ENCODE results near the gene HSP90B1. TPM values are rescaled to one million over a fixed set of nuclear protein-coding genes. Genes with fewer than 3 reads are reported as not detected.

HSP90B1 gene
- total and polyA plus RNA-seq, 7 donors: 50.5 to 528 (median 217) TPM

DNA sequence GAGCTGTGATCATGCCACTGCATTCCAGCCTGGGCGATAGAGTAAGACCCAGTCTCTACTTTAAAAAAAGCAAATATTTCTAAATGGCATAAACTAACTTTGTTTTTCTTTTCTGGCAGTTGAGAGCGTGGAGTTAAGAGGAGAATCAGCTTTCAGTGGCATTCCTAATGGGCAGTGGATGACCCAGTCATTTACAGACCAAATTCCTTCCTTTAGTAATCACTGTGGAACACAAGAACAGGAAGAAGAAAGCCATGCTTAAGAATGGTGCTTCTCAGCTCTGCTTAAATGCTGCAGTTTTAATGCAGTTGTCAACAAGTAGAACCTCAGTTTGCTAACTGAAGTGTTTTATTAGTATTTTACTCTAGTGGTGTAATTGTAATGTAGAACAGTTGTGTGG is 56.6 kb downstream of the HSP90B1 start:
- H3K4me1 ChIP-seq: no peaks in the 10 kb centered on the region
- no peak for DNase-seq
- H3K9me3 ChIP-seq: no peaks in the 10 kb centered on the region
- WGBS, 2 donors: 73 to 94% methylated on average over 2 of the region's 2 CpGs
- H3K4me3 ChIP-seq: no peak overlapping the region
- peaks cover 3 to 81% (median 44%) of the 10 kb centered on the region in 4 donors for H3K36me3 ChIP-seq
- intact Hi-C loops (cut with DNase I): no loop called here
- peak overlapping the region in 1 of 4 donors; percentile 0 for H3K27ac ChIP-seq
- TF ChIP-seq POLR2A (IDR thresholded peaks at IDR 0.05) (no peak), CTCF (IDR thresholded peaks at IDR 0.05) (no peak), POLR2AphosphoS5 (IDR thresholded peaks at IDR 0.05) (no peak), EP300 (IDR thresholded peaks at IDR 0.05) (no peak)
- H3K27me3 ChIP-seq: no peaks in the 10 kb centered on the region

DNA sequence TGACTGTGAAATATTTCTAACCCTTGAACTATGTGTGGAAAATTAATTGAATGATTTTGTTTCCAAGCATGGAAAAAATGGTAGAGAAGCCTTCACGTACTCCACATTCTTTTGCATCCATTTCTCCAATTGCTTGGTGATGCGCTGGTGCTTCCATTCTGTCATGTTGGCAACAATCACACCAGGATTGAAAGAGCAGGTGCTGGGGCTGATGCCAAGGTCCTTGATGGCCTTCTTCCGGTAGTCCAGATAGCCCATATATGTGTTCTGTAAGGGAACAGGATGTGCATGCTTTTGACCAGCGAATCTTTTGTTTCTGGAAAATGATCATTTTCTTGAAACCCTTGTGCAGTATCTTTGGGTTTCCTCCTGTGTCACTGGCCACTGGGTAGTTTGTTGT is 64.0 kb downstream of the HSP90B1 start:
- TF ChIP-seq CTCF (IDR thresholded peaks at IDR 0.05): no peak
- no peak for TF ChIP-seq POLR2A (IDR thresholded peaks at IDR 0.05)
- H3K27me3 ChIP-seq: no peaks in the 10 kb centered on the region
- peaks cover 0 to 24% (median 3%) of the 10 kb centered on the region in 4 donors for H3K36me3 ChIP-seq
- intact Hi-C loops (cut with DNase I): no loop called here
- no peak overlapping the region for H3K27ac ChIP-seq
- no peak overlapping the region for H3K4me3 ChIP-seq
- H3K4me1 ChIP-seq: peaks cover 0 to 7% (median 0%) of the 10 kb centered on the region in 4 donors
- DNase-seq: no peak
- H3K9me3 ChIP-seq: no peaks in the 10 kb centered on the region
- WGBS, 2 donors: 87 to 91% methylated on average over 4 of the region's 4 CpGs

GRCh38 chr12:103996595-103996994 is 66.4 kb downstream of the HSP90B1 start:
- H3K9me3 ChIP-seq: no peaks in the 10 kb centered on the region
- peaks cover 0 to 7% (median 0%) of the 10 kb centered on the region in 4 donors for H3K4me1 ChIP-seq
- no peak overlapping the region for H3K4me3 ChIP-seq
- intact Hi-C loops (cut with DNase I): no loop called here
- WGBS, 2 donors: 89 to 90% methylated on average over 5 of the region's 5 CpGs
- DNase-seq: no peak
- H3K36me3 ChIP-seq: peaks cover 0 to 6% (median 0%) of the 10 kb centered on the region in 4 donors
- H3K27ac ChIP-seq: no peak overlapping the region
- no peaks in the 10 kb centered on the region for H3K27me3 ChIP-seq
- no peak for TF ChIP-seq CTCF (IDR thresholded peaks at IDR 0.05)
- TF ChIP-seq POLR2A (IDR thresholded peaks at IDR 0.05): no peak
- no peak for TF ChIP-seq EP300 (IDR thresholded peaks at IDR 0.05)
- no peak for TF ChIP-seq POLR2AphosphoS5 (IDR thresholded peaks at IDR 0.05)

- peaks cover 0 to 6% (median 0%) of the 10 kb centered on the region in 4 donors for H3K36me3 ChIP-seq
- H3K27me3 ChIP-seq: no peaks in the 10 kb centered on the region
- WGBS, 2 donors: 69 to 78% methylated on average over 16 of the region's 16 CpGs
- intact Hi-C loops (cut with DNase I): no loop called here
- peak; percentile 88 for DNase-seq
- H3K27ac ChIP-seq: peak overlapping the region in 3 of 4 donors; percentile 28 to 56 (median 39)
- peaks cover 0 to 7% (median 0%) of the 10 kb centered on the region in 4 donors for H3K4me1 ChIP-seq
- TF ChIP-seq CTCF (IDR thresholded peaks at IDR 0.05) (no peak), EP300 (IDR thresholded peaks at IDR 0.05) (no peak), POLR2AphosphoS5 (IDR thresholded peaks at IDR 0.05) (no peak), POLR2A (IDR thresholded peaks at IDR 0.05) (no peak)
- no peak overlapping the region for H3K4me3 ChIP-seq
- H3K9me3 ChIP-seq: no peaks in the 10 kb centered on the region
Observed at GRCh38 chr12:103997286-103997900, 67.2 kb downstream of the HSP90B1 start.

Other genes starting within 250 kb of the HSP90B1 start
- 100 to 1,000 TPM; 179 to 346 (median 240) TPM for gene NT5DC3, start 89.2 kb upstream of the HSP90B1 start, total RNA-seq
- 1 to 10 TPM in 2 of 3 donors, under 1 TPM in 1; 0.23 to 6.8 (median 1.8) TPM for gene NT5DC3, start 89.2 kb upstream of the HSP90B1 start, polyA plus RNA-seq
- 10 to 100 TPM; 12.8 to 24.1 (median 21.9) TPM for gene TDG, start 35.5 kb downstream of the HSP90B1 start, total RNA-seq
- 10 to 100 TPM; 12.0 to 18.0 (median 17.1) TPM for gene TDG, start 35.5 kb downstream of the HSP90B1 start, polyA plus RNA-seq
- 10 to 100 TPM; 12.5 to 53.2 (median 17.7) TPM for gene GLT8D2, start 119.8 kb downstream of the HSP90B1 start, total RNA-seq
- 1 to 10 TPM; 1.6 to 6.4 (median 4.2) TPM for gene GLT8D2, start 119.8 kb downstream of the HSP90B1 start, polyA plus RNA-seq
- gene HCFC2, start 134.1 kb downstream of the HSP90B1 start, total RNA-seq: 10 to 100 TPM; 35.7 to 53.6 (median 47.1) TPM
- 1 to 10 TPM; 4.9 to 5.6 (median 5.4) TPM for gene HCFC2, start 134.1 kb downstream of the HSP90B1 start, polyA plus RNA-seq
- 10 to 100 TPM; 75.2 to 91.3 (median 81.9) TPM for gene NFYB, start 207.8 kb downstream of the HSP90B1 start, total RNA-seq
- gene NFYB, start 207.8 kb downstream of the HSP90B1 start, polyA plus RNA-seq: 10 to 100 TPM; 15.3 to 38.4 (median 20.8) TPM

Data from sigmoid colon (tissue), 7 donors.